B cell (primary cell): Measurements from ENCODE around the gene CGB8. TPM values are rescaled to one million over a fixed set of nuclear protein-coding genes. Genes with fewer than 3 reads are reported as not detected.

Experiments used
- ATAC-seq: fragments of 200-7000 bp; cut with Tn5 transposase; one replicate; pipeline ENCODE4 v1.10.0; 2021; ENCODE audit warnings: low read depth, mild to moderate bottlenecking, moderate number of reproducible peaks, moderate library complexity
- CTCF ChIA-PET: fragments of 350-600 bp; sonication (Branson Sonifier 250); formaldehyde crosslinking; loops from one replicate; lab custom pipeline; 2021; ENCODE audit warnings: antibody characterized with exemption, inconsistent platforms; lab: Charles Lee
- POLR2A ChIA-PET: fragments of 350-600 bp; sonication (Branson Sonifier 250); formaldehyde crosslinking; loops from one replicate; lab custom pipeline; 2021; ENCODE audit warnings: antibody characterized with exemption; lab: Charles Lee
- DNase-seq: peaks from one replicate; pipeline ENCODE4 v3.0.0; 2013
- H2AFZ ChIP-seq: 2 replicates; pipeline ENCODE4 v1.6.1; 2012; ENCODE audit warnings: mild to moderate bottlenecking, low read depth, low read length; ENCODE audit not compliant: insufficient read depth, poor library complexity, severe bottlenecking
- H3K27ac ChIP-seq, 2 donors: 1 replicate in 1 of 2; 2 replicates in 1 of 2; pipeline ENCODE4 v1.5.1; 2012 to 2013; ENCODE audit warnings: low read length in 2 of 2, mild to moderate bottlenecking in 2 of 2, moderate library complexity in 1 of 2
- H3K27me3 ChIP-seq, 4 experiments: fragments of 200-600 bp in 1 of 4; sonication (generic) in 1 of 4; replicated peaks in 1 of 4; 1 replicate in 2 of 4; 2 replicates in 2 of 4; pipeline versions ENCODE4 v1.6.1 to v1.7.0; 2013 to 2016; ENCODE audit warnings: low read length in 3 of 4, mild to moderate bottlenecking in 2 of 4, mixed read lengths in 1 of 4, moderate library complexity in 1 of 4; ENCODE audit not compliant: insufficient read depth in 4 of 4, control insufficient read depth in 3 of 4; ENCODE audit errors: control extremely low read depth in 1 of 4
- H3K36me3 ChIP-seq, 2 experiments: replicated peaks in 1 of 2; 1 replicate in 1 of 2; 2 replicates in 1 of 2; pipeline versions ENCODE4 v1.6.1 to v1.7.1; 2013; ENCODE audit warnings: low read length in 1 of 2; ENCODE audit not compliant: insufficient read depth in 2 of 2, control insufficient read depth in 1 of 2; ENCODE audit errors: control extremely low read depth in 1 of 2, extremely low read depth in 1 of 2
- H3K4me1 ChIP-seq, 2 donors: fragments of 200-600 bp in 1 of 2; sonication (generic) in 1 of 2; 1 replicate in 1 of 2; 2 replicates in 1 of 2; pipeline versions ENCODE4 v1.5.1 to v1.6.1; 2013 to 2017; ENCODE audit warnings: low read length in 2 of 2; ENCODE audit not compliant: control insufficient read depth in 2 of 2, insufficient read depth in 2 of 2
- H3K4me2 ChIP-seq: replicated peaks from 2 replicates; pipeline ENCODE3; 2012; ENCODE audit warnings: mild to moderate bottlenecking, low read depth, low read length; ENCODE audit not compliant: poor library complexity, severe bottlenecking
- H3K4me3 ChIP-seq, 5 experiments: fragments of 200-600 bp in 1 of 5; sonication (generic) in 1 of 5; 1 replicate in 3 of 5; 2 replicates in 2 of 5; pipeline versions ENCODE4 v1.5.1 to v1.7.0; 2011 to 2016; ENCODE audit warnings: low read length in 4 of 5, mild to moderate bottlenecking in 4 of 5, low read depth in 2 of 5, control low read depth in 1 of 5, moderate library complexity in 1 of 5; ENCODE audit not compliant: insufficient read depth in 1 of 5; ENCODE audit errors: control extremely low read depth in 1 of 5, extremely low read depth in 1 of 5
- H3K79me2 ChIP-seq: fragments of 200-600 bp; sonication (generic); one replicate; pipeline ENCODE4 v1.6.0; 2016; ENCODE audit warnings: low read length; ENCODE audit not compliant: control insufficient read depth, insufficient read depth
- H3K9ac ChIP-seq: fragments of 200-600 bp; sonication (generic); 2 replicates; pipeline ENCODE4 v1.6.1; 2017; ENCODE audit warnings: mild to moderate bottlenecking, low read length, moderate library complexity
- H3K9me3 ChIP-seq, 3 donors: one replicate each; pipeline versions ENCODE4 v1.6.1 to v1.7.1; 2013; ENCODE audit warnings: low read length in 2 of 3; ENCODE audit not compliant: control insufficient read depth in 2 of 3, insufficient read depth in 1 of 3; ENCODE audit errors: control extremely low read depth in 1 of 3
- H4K20me1 ChIP-seq: 2 replicates; pipeline ENCODE4 v1.6.0; 2012; ENCODE audit warnings: mild to moderate bottlenecking, low read length; ENCODE audit not compliant: insufficient read depth, control insufficient read depth, poor library complexity, severe bottlenecking
- H3K27ac Mint-ChIP-seq: one replicate; pipeline ENCODE4 v1.8.0; 2021; ENCODE audit warnings: mixed read lengths
- H3K27me3 Mint-ChIP-seq: one replicate; pipeline ENCODE4 v1.8.0; 2021; ENCODE audit warnings: mixed read lengths
- H3K4me1 Mint-ChIP-seq: one replicate; pipeline ENCODE4 v1.8.0; 2021; ENCODE audit warnings: mixed read lengths
- H3K4me3 Mint-ChIP-seq: one replicate; pipeline ENCODE4 v1.8.0; 2021; ENCODE audit warnings: mixed read lengths
- H3K9me3 Mint-ChIP-seq: one replicate; pipeline ENCODE4 v1.8.0; 2022; ENCODE audit warnings: mixed read lengths; ENCODE audit not compliant: insufficient read depth
- EZH2 ChIP-seq: IDR thresholded peaks from 2 replicates; pipeline ENCODE4 v1.6.1; 2012; ENCODE audit warnings: borderline replicate concordance, low read depth, mild to moderate bottlenecking, moderate library complexity, low read length; ENCODE audit not compliant: insufficient read depth, poor library complexity, severe bottlenecking
- WGBS: methylation state at CpG from one replicate; pipeline ENCODE4 v1.1.5; 2013; ENCODE audit warnings: missing lambda C conversion rate; ENCODE audit not compliant: insufficient coverage; 5-methylcytosine and 5-hydroxymethylcytosine counted together
- intact Hi-C: fragments of 100-400 bp; cut with micrococcal nuclease; formaldehyde crosslinking; loops from one replicate; pipeline ENCODE4 v1.10.0; 2022
- polyA plus RNA-seq: library from polyadenylated mRNA; depleted of rRNA; stranded (reverse); fragments of >200 nt; gene quantifications from 2 replicates; pipeline ENCODE4 v1.2.3, GENCODE V29; 2012
- total RNA-seq, 2 donors: library from RNA; stranded (reverse); fragments of 120-200 nt in 1 of 2; gene quantifications; 1 replicate in 1 of 2; 2 replicates in 1 of 2; pipeline versions ENCODE4 v1.2.3 to v1.2.4, GENCODE V29; 2013 to 2022
- TF ChIP-seq, protein P1 (sequence below): fragments of 200-600 bp; IDR thresholded peaks from one replicate; pipeline ENCODE4 v1.8.0; 2022; ENCODE audit warnings: antibody characterized with exemption, mild to moderate bottlenecking

CGB8 gene
- total and polyA plus RNA-seq, 2 donors (not counting 1 experiment from before 2014, with no cell fraction given) = not detected

DNA sequence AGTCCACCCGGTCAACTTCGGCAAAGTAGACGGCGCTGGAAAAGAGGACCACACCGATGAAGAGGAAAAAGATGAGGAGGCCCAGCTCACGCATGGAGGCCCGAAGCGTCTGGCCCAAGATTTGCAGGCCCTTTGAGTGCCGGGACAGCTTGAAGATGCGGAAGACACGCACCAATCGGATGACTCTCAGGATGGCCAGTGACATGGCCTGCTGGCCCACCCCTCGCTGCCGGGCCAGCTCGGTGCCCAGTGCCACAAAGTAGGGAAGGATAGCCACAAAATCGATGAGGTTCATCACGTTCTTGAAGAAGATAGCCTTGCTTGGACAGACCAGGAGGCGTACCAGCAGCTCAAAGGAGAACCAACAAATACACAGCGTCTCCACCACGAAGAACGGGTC lies 21.5 kb upstream of the CGB8 start:
- Histone ChIP-seq H3K79me2 (no peaks in the 10 kb centered on the region), H4K20me1 (no peaks in the 10 kb centered on the region), H3K9me3 (peaks cover 0 to 20% (median 0%) of the 10 kb centered on the region in 3 donors), H2AFZ (no peak overlapping the region), H3K27me3 (peaks cover 0 to 72% (median 31%) of the 10 kb centered on the region in 4 experiments), H3K27ac (no peak overlapping the region), H3K4me3 (no peak overlapping the region), H3K36me3 (no peaks in the 10 kb centered on the region), H3K4me2 (no peak overlapping the region), H3K4me1 (peaks cover 7 to 16% of the 10 kb centered on the region in 2 donors), H3K9ac (no peak overlapping the region)
- Mint-ChIP-seq H3K9me3 (peaks cover 1% of the 10 kb centered on the region), H3K27me3 (peaks cover 77% of the 10 kb centered on the region), H3K4me1 (peaks cover 14% of the 10 kb centered on the region), H3K4me3 (peak overlapping the region; percentile 26), H3K27ac (no peak overlapping the region)
- CTCF ChIA-PET = interaction anchor here (0.8 to 1.5 kb wide), 3 partner anchors 12 to 138 kb away, joined by 3 to 5 read pairs (median 3); no protein-coding TSS in a partner anchor
- no peak for TF ChIP-seq EZH2
- TF ChIP-seq, protein P1, sequence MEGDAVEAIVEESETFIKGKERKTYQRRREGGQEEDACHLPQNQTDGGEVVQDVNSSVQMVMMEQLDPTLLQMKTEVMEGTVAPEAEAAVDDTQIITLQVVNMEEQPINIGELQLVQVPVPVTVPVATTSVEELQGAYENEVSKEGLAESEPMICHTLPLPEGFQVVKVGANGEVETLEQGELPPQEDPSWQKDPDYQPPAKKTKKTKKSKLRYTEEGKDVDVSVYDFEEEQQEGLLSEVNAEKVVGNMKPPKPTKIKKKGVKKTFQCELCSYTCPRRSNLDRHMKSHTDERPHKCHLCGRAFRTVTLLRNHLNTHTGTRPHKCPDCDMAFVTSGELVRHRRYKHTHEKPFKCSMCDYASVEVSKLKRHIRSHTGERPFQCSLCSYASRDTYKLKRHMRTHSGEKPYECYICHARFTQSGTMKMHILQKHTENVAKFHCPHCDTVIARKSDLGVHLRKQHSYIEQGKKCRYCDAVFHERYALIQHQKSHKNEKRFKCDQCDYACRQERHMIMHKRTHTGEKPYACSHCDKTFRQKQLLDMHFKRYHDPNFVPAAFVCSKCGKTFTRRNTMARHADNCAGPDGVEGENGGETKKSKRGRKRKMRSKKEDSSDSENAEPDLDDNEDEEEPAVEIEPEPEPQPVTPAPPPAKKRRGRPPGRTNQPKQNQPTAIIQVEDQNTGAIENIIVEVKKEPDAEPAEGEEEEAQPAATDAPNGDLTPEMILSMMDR = no peak
- POLR2A ChIA-PET = interaction anchor here (0.5 kb wide), 1 partner anchor 255 kb away, joined by 3 read pairs; no protein-coding TSS in a partner anchor
- intact Hi-C loops = no loop called here
- DNase-seq (no peak), ATAC-seq (no peak)
- 93% methylated on average over 21 of the region's 21 CpGs for WGBS

DNA sequence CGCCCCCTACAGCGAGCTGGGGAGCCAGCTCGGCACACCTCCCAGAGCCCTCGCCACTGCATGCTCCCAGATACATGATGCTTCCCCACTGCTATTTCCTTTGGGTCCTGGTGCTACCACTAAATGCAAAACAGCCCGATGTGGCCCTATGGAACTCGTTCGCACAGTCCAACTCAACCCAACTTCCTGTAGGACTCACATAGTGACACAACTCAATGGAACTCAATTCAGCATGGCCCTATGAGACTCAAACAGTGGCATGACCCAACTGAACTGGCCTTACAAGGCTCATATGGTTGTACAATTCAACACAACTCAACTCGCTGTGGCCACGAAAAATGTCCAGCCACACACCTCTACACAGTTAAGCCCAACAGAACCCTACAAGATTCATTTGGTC lies 20.1 kb upstream of the CGB8 start:
- WGBS = 93% methylated on average over 9 of the region's 9 CpGs
- intact Hi-C loops = no loop called here
- Histone ChIP-seq H3K9ac (no peak overlapping the region), H2AFZ (no peak overlapping the region), H3K9me3 (peaks cover 0 to 20% (median 0%) of the 10 kb centered on the region in 3 donors), H3K27me3 (peaks cover 0 to 73% (median 35%) of the 10 kb centered on the region in 4 experiments), H3K4me2 (no peak overlapping the region), H3K4me1 (peaks cover 7 to 21% of the 10 kb centered on the region in 2 donors), H3K27ac (no peak overlapping the region), H3K79me2 (no peaks in the 10 kb centered on the region), H3K36me3 (no peaks in the 10 kb centered on the region), H3K4me3 (no peak overlapping the region), H4K20me1 (no peaks in the 10 kb centered on the region)
- DNase-seq (no peak), ATAC-seq (no peak)
- TF ChIP-seq EZH2 = no peak
- TF ChIP-seq, protein P1 = no peak
- Mint-ChIP-seq H3K4me1 (peaks cover 15% of the 10 kb centered on the region), H3K27ac (no peak overlapping the region), H3K9me3 (peaks cover 1% of the 10 kb centered on the region), H3K4me3 (no peak overlapping the region), H3K27me3 (peaks cover 72% of the 10 kb centered on the region)
- ChIA-PET POLR2A (no interaction called here), CTCF (interaction anchor here (1.0 to 1.3 kb wide), 2 partner anchors 29 to 36 kb away, joined by 4 read pairs; no protein-coding TSS in a partner anchor)
